Gastroesophageal sphincter (tissue), 3 donors: Measurements from ENCODE around the gene OR2F2.

Experiments
- EP300 ChIP-seq: sonication (generic); formaldehyde crosslinking; IDR thresholded peaks from one replicate; pipeline ENCODE4 v1.6.1; 2017; ENCODE audit warnings: antibody characterized with exemption, mild to moderate bottlenecking
- POLR2A ChIP-seq, 2 donors: fragments of 450-650 bp; IDR thresholded peaks; one replicate each; pipeline ENCODE4 v1.6.1; 2017; ENCODE audit warnings: antibody characterized with exemption in 2 of 2, mild to moderate bottlenecking in 2 of 2, moderate library complexity in 1 of 2
- TF ChIP-seq, protein P1 (sequence below), 4 experiments: fragments of 200-600 bp in 2 of 4; fragments of 450-650 bp in 2 of 4; sonication (generic) in 1 of 4; IDR thresholded peaks; one replicate each; pipeline ENCODE4 v1.5.1; 2017 to 2019; ENCODE audit warnings: antibody characterized with exemption in 4 of 4, mild to moderate bottlenecking in 2 of 4, moderate library complexity in 2 of 4

DNA sequence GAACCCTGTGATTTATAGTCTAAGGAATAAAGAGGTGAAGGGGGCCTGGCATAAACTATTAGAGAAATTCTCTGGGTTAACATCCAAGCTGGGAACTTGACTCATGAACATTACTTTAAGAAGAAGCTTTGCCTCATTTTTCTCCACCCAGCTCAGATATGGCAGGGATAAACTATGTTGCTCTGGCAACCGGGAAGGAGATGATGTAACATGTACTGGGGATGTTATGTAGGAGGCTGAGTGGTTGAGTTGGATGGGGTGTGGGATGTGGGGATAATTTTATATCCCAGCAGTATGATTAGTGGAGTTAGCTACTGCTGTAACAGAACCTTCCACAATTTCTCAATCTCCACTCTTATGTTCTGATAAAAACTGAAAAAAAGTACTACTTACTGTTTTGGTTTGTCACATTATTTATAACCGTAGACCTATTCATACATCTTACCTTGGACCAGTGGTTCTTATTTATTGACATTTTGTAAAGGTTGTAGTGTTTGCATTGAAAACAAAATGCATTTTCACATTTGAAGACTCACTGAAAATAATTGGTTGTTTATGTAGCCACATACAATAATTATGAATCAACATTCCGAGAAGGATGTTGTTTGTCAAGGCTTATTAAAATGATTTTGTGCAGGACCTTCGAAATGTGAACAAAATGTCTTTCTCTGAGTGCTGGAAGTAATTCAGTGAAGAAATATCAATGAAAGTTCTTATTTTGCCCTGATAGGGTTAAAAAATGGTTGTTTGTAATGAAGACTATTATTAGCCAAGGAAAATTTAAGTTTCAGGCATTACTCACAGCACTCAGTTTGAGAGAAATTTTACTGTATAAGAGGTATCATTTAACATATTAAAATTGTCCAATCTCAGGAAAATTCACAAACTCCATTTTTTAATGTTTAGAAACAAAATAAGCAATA, 1.3 kb downstream of the OR2F2 start:
- TF ChIP-seq, protein P1, sequence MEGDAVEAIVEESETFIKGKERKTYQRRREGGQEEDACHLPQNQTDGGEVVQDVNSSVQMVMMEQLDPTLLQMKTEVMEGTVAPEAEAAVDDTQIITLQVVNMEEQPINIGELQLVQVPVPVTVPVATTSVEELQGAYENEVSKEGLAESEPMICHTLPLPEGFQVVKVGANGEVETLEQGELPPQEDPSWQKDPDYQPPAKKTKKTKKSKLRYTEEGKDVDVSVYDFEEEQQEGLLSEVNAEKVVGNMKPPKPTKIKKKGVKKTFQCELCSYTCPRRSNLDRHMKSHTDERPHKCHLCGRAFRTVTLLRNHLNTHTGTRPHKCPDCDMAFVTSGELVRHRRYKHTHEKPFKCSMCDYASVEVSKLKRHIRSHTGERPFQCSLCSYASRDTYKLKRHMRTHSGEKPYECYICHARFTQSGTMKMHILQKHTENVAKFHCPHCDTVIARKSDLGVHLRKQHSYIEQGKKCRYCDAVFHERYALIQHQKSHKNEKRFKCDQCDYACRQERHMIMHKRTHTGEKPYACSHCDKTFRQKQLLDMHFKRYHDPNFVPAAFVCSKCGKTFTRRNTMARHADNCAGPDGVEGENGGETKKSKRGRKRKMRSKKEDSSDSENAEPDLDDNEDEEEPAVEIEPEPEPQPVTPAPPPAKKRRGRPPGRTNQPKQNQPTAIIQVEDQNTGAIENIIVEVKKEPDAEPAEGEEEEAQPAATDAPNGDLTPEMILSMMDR (IDR thresholded peaks at IDR 0.05): no peak
- TF ChIP-seq POLR2A (IDR thresholded peaks at IDR 0.05) (no peak), EP300 (no peak)
